Neural cell (in vitro differentiated cells): ENCODE measurements around the gene ACTN4. TPM values are rescaled to one million over a fixed set of nuclear protein-coding genes. Genes with fewer than 3 reads are reported as not detected.

Source experiments
- H2AFZ ChIP-seq: fragments of 200-600, 300-800 bp; sonication (generic), shearing (Covaris generic); 2 replicates; pipeline ENCODE4 v1.6.0; 2014; ENCODE audit warnings: low read depth, mild to moderate bottlenecking, antibody characterized with exemption, low read length, moderate library complexity
- H3F3A ChIP-seq: fragments of 200-600 bp; shearing (Covaris generic); 2 replicates; pipeline ENCODE4 v1.6.1; 2016; ENCODE audit warnings: mild to moderate bottlenecking, moderate library complexity, mixed read lengths, antibody characterized with exemption, low read length; ENCODE audit not compliant: insufficient read depth, poor library complexity, severe bottlenecking
- H3K27ac ChIP-seq: fragments of 200-600, 300-800 bp; sonication (generic), shearing (Covaris generic); 2 replicates; pipeline ENCODE4 v1.5.1; 2014; ENCODE audit warnings: mild to moderate bottlenecking, low read length, moderate library complexity
- H3K27me3 ChIP-seq: fragments of 300-800, 200-600 bp; sonication (generic), shearing (Covaris generic); 2 replicates; pipeline ENCODE4 v1.6.0; 2014; ENCODE audit warnings: mild to moderate bottlenecking, low read depth, low read length, moderate library complexity; ENCODE audit not compliant: insufficient read depth
- H3K36me3 ChIP-seq: fragments of 300-800, 200-600 bp; sonication (generic), shearing (Covaris generic); 2 replicates; pipeline ENCODE4 v1.5.1; 2014; ENCODE audit warnings: mild to moderate bottlenecking, antibody characterized with exemption, low read length, moderate library complexity; ENCODE audit not compliant: insufficient read depth
- H3K4me2 ChIP-seq: fragments of 300-800, 200-600 bp; sonication (generic), shearing (Covaris generic); 2 replicates; pipeline ENCODE4 v1.6.0; 2014; ENCODE audit warnings: mild to moderate bottlenecking, low read length
- H3K4me3 ChIP-seq: fragments of 300-800, 200-600 bp; sonication (generic), shearing (Covaris generic); 2 replicates; pipeline ENCODE4 v1.5.1; 2014; ENCODE audit warnings: mild to moderate bottlenecking, low read length, moderate library complexity
- H3K79me2 ChIP-seq: fragments of 200-600 bp; shearing (Covaris generic); replicated peaks from 2 replicates; pipeline ENCODE4 v1.6.0; 2014; ENCODE audit warnings: mild to moderate bottlenecking, low read length, moderate library complexity; ENCODE audit not compliant: insufficient read depth
- H3K9ac ChIP-seq: fragments of 300-800, 200-600 bp; sonication (generic), shearing (Covaris generic); 2 replicates; pipeline ENCODE4 v1.6.1; 2016; ENCODE audit warnings: mild to moderate bottlenecking, low read length, mixed read lengths
- H3K9me2 ChIP-seq: fragments of 200-600 bp; shearing (Covaris generic); 2 replicates; pipeline ENCODE4 v1.6.1; 2016; ENCODE audit warnings: mild to moderate bottlenecking, low read length, mixed read lengths; ENCODE audit not compliant: insufficient read depth
- H3K9me3 ChIP-seq: fragments of 200-600, 300-800 bp; sonication (generic), shearing (Covaris generic); 2 replicates; pipeline ENCODE4 v1.6.1; 2016; ENCODE audit warnings: mild to moderate bottlenecking, mixed run types, low read length, moderate library complexity, mixed read lengths
- H4K20me1 ChIP-seq: fragments of 200-600 bp; shearing (Covaris generic); 2 replicates; pipeline ENCODE4 v1.6.1; 2016; ENCODE audit warnings: mild to moderate bottlenecking, mixed run types; ENCODE audit not compliant: insufficient read depth
- CTCF ChIP-seq: fragments of 450-650 bp; IDR thresholded peaks from 2 replicates; pipeline ENCODE4 v1.5.1; 2014; ENCODE audit warnings: antibody characterized with exemption, mild to moderate bottlenecking, moderate library complexity; ENCODE audit not compliant: poor library complexity, severe bottlenecking
- EP300 ChIP-seq: fragments of 450-650 bp; conservative IDR thresholded peaks from 2 replicates; pipeline ENCODE4 v1.6.1; 2014; ENCODE audit warnings: antibody characterized with exemption, mild to moderate bottlenecking, moderate library complexity; ENCODE audit not compliant: poor library complexity, severe bottlenecking
- EZH2 ChIP-seq: fragments of 200-600, 300-800 bp; shearing (Covaris generic), sonication (generic); IDR thresholded peaks from 2 replicates; pipeline ENCODE4 v1.6.1; 2014; ENCODE audit warnings: antibody characterized with exemption, low read length, borderline replicate concordance, mild to moderate bottlenecking; ENCODE audit not compliant: insufficient read depth, poor library complexity, severe bottlenecking
- MXI1 ChIP-seq: fragments of 450-650 bp; conservative IDR thresholded peaks from 2 replicates; pipeline ENCODE4 v1.6.1; 2014; ENCODE audit warnings: antibody characterized with exemption, mild to moderate bottlenecking; ENCODE audit not compliant: poor library complexity, severe bottlenecking
- POLR2AphosphoS5 ChIP-seq: IDR thresholded peaks from 2 replicates; pipeline ENCODE4 v1.6.1; 2012
- RAD21 ChIP-seq: fragments of 450-650 bp; conservative IDR thresholded peaks from 2 replicates; pipeline ENCODE4 v1.6.1; 2014; ENCODE audit warnings: antibody characterized with exemption, mild to moderate bottlenecking, moderate library complexity
- REST ChIP-seq: IDR thresholded peaks from 2 replicates; pipeline ENCODE4 v1.6.1; 2012; ENCODE audit warnings: borderline replicate concordance
- SMC3 ChIP-seq: fragments of 450-650 bp; conservative IDR thresholded peaks from 2 replicates; pipeline ENCODE4 v1.6.1; 2014; ENCODE audit warnings: antibody characterized with exemption, mild to moderate bottlenecking, moderate library complexity; ENCODE audit not compliant: poor library complexity
- TAF1 ChIP-seq: IDR thresholded peaks from 2 replicates; pipeline ENCODE4 v1.6.1; 2012; ENCODE audit warnings: low read depth
- polyA plus RNA-seq: library from polyadenylated mRNA; depleted of rRNA; stranded (reverse); fragments of >200 nt; gene quantifications from 2 replicates; pipeline ENCODE4 v1.2.3, GENCODE V29; 2014

Gene ACTN4
- polyA plus RNA-seq, 1 donor from 2014 or later, result 54.0 TPM

- H3K4me3 ChIP-seq, result no peak overlapping the region
- H3K27ac ChIP-seq, result no peak overlapping the region
- H3K9me2 ChIP-seq, result no peaks in the 10 kb centered on the region
- H3K4me2 ChIP-seq, result no peak overlapping the region
- H3K79me2 ChIP-seq, result no peaks in the 10 kb centered on the region
- TF ChIP-seq CTCF (no peak), POLR2AphosphoS5 (no peak), MXI1 (no peak), TAF1 (no peak), EP300 (no peak), SMC3 (no peak), EZH2 (no peak), RAD21 (no peak), REST (no peak)
- H3F3A ChIP-seq, result no peaks in the 10 kb centered on the region
- no peak overlapping the region for H3K9ac ChIP-seq
- H2AFZ ChIP-seq, result no peak overlapping the region
- no peaks in the 10 kb centered on the region for H3K9me3 ChIP-seq
- no peaks in the 10 kb centered on the region for H3K36me3 ChIP-seq
- H4K20me1 ChIP-seq, result no peaks in the 10 kb centered on the region
- no peaks in the 10 kb centered on the region for H3K27me3 ChIP-seq
These were observed 62.4 kb downstream of the ACTN4 start for GRCh38 chr19:38709671-38710415.

GRCh38 chr19:38710416-38710702 is 62.9 kb downstream of the ACTN4 start:
- Histone ChIP-seq H3K27me3 (no peaks in the 10 kb centered on the region), H3K79me2 (no peaks in the 10 kb centered on the region), H3K9me3 (no peaks in the 10 kb centered on the region), H2AFZ (no peak overlapping the region), H3K36me3 (no peaks in the 10 kb centered on the region), H3F3A (no peaks in the 10 kb centered on the region), H3K4me3 (no peak overlapping the region), H3K27ac (no peak overlapping the region), H3K4me2 (no peak overlapping the region), H3K9me2 (no peaks in the 10 kb centered on the region), H4K20me1 (no peaks in the 10 kb centered on the region), H3K9ac (no peak overlapping the region)
- TF ChIP-seq TAF1, result no peak
- TF ChIP-seq MXI1, result no peak
- no peak for TF ChIP-seq RAD21
- TF ChIP-seq REST, result no peak
- TF ChIP-seq POLR2AphosphoS5, result no peak
- TF ChIP-seq EP300, result no peak
